H1 (cell line): ENCODE data around the gene ARHGEF19. TPM values are rescaled to one million over a fixed set of nuclear protein-coding genes. Genes with fewer than 3 reads are reported as not detected.
"Not testable (repeated sequence)": the region's sequence is repeated elsewhere in the genome, so short reads cannot be mapped to it uniquely, and the experiment has no call there.

Experiments used
- CTCF ChIA-PET: fragments of 300-600 bp; sonication (Branson Sonifier 250); formaldehyde crosslinking; loops from one replicate; lab custom pipeline; 2021; ENCODE audit not compliant: partially characterized antibody; lab: Charles Lee
- POLR2A ChIA-PET: fragments of 300-600 bp; sonication (Branson Sonifier 250); formaldehyde crosslinking; loops from one replicate; lab custom pipeline; 2021; ENCODE audit warnings: inconsistent platforms; ENCODE audit not compliant: partially characterized antibody; lab: Charles Lee
- DNase-seq, 2 experiments: peaks; one replicate each; pipeline versions ENCODE4 v3.0.0 to v3.0.0-alpha.2; 2010 to 2022; ENCODE audit warnings: low spot score in 2 of 2, low read depth in 1 of 2, mixed read lengths in 1 of 2
- FAIRE-seq: peaks from 2 replicates; lab custom pipeline; 2011; peaks lifted over from hg19 to GRCh38; lab: Jason Lieb, UNC
- H2AFZ ChIP-seq: 2 replicates; pipeline ENCODE4 v1.8.1; 2012; ENCODE audit warnings: low read length, inconsistent platforms
- H2AK5ac ChIP-seq: 2 replicates; pipeline ENCODE4 v1.6.1; 2013; ENCODE audit warnings: low read depth, low read length
- H2BK120ac ChIP-seq: replicated peaks from 2 replicates; pipeline ENCODE3; 2013; ENCODE audit warnings: low read depth, low read length, inconsistent platforms
- H2BK12ac ChIP-seq: 2 replicates; pipeline ENCODE4 v1.6.1; 2013; ENCODE audit warnings: low read depth, low read length
- H2BK15ac ChIP-seq: 2 replicates; pipeline ENCODE4 v1.6.1; 2013; ENCODE audit warnings: low read length
- H2BK20ac ChIP-seq: 2 replicates; pipeline ENCODE4 v1.6.1; 2013; ENCODE audit warnings: low read length
- H2BK5ac ChIP-seq: 2 replicates; pipeline ENCODE4 v1.6.1; 2013; ENCODE audit warnings: low read depth, low read length
- H3K14ac ChIP-seq: 2 replicates; pipeline ENCODE4 v1.6.1; 2013; ENCODE audit warnings: inconsistent platforms; ENCODE audit not compliant: insufficient read length
- H3K18ac ChIP-seq: 2 replicates; pipeline ENCODE4 v1.6.1; 2013; ENCODE audit warnings: low read length; ENCODE audit errors: extremely low read depth
- H3K23ac ChIP-seq: 2 replicates; pipeline ENCODE4 v1.6.1; 2013; ENCODE audit warnings: inconsistent platforms; ENCODE audit not compliant: insufficient read length
- H3K23me2 ChIP-seq: 2 replicates; pipeline ENCODE4 v1.6.1; 2013; ENCODE audit warnings: low read depth, low read length
- H3K27ac ChIP-seq: 2 replicates; pipeline ENCODE4 v1.6.1; 2011; ENCODE audit warnings: low read depth, low read length, inconsistent platforms
- H3K27me3 ChIP-seq, 4 experiments: replicated peaks in 1 of 4; 1 replicate in 1 of 4; 2 replicates in 3 of 4; pipeline versions ENCODE4 v1.6.1 to v1.8.1; 2011 to 2013; ENCODE audit warnings: low read length in 3 of 4, mild to moderate bottlenecking in 3 of 4, inconsistent platforms in 2 of 4, mixed read lengths in 2 of 4, moderate library complexity in 1 of 4; ENCODE audit not compliant: control insufficient read depth in 3 of 4, insufficient read depth in 3 of 4; ENCODE audit errors: extremely low read depth in 1 of 4
- H3K36me3 ChIP-seq, 4 experiments: 2 replicates each; pipeline versions ENCODE4 v1.6.1 to v1.8.1; 2011 to 2013; ENCODE audit warnings: mild to moderate bottlenecking in 4 of 4, low read length in 3 of 4, moderate library complexity in 2 of 4, control low read depth in 1 of 4, inconsistent platforms in 1 of 4; ENCODE audit not compliant: insufficient read depth in 4 of 4, control insufficient read depth in 2 of 4
- H3K4ac ChIP-seq: replicated peaks from 2 replicates; pipeline ENCODE3; 2013; ENCODE audit warnings: low read length, low read depth, mixed read lengths, inconsistent platforms; ENCODE audit not compliant: insufficient read length
- H3K4me1 ChIP-seq, 4 experiments: replicated peaks in 1 of 4; 1 replicate in 1 of 4; 2 replicates in 3 of 4; pipeline versions ENCODE4 v1.6.1 to v1.8.1; 2011 to 2013; ENCODE audit warnings: low read length in 3 of 4, inconsistent platforms in 2 of 4, mixed read lengths in 1 of 4; ENCODE audit not compliant: insufficient read depth in 4 of 4, control insufficient read depth in 3 of 4
- H3K4me2 ChIP-seq, 2 experiments: 2 replicates each; pipeline versions ENCODE4 v1.6.1 to v1.8.1; 2011 to 2013; ENCODE audit warnings: low read depth in 2 of 2, low read length in 2 of 2, control low read depth in 1 of 2, inconsistent platforms in 1 of 2, mild to moderate bottlenecking in 1 of 2; ENCODE audit not compliant: insufficient read depth in 1 of 2
- H3K4me3 ChIP-seq, 4 experiments: fragments of 200-600, 300-600 bp in 1 of 4; sonication (generic), shearing (Covaris generic), sonication (Bioruptor Twin) in 1 of 4; 2 replicates each; pipeline versions ENCODE4 v1.5.1 to v1.8.1; 2011 to 2016; ENCODE audit warnings: low read length in 4 of 4, low read depth in 3 of 4, control low read depth in 2 of 4, inconsistent platforms in 2 of 4, mild to moderate bottlenecking in 2 of 4, mixed read lengths in 1 of 4, moderate library complexity in 1 of 4; ENCODE audit not compliant: insufficient read depth in 2 of 4; ENCODE audit errors: extremely low read depth in 1 of 4
- H3K56ac ChIP-seq: replicated peaks from 2 replicates; pipeline ENCODE3; 2013; ENCODE audit warnings: low read depth, mild to moderate bottlenecking, mixed read lengths, low read length, inconsistent platforms; ENCODE audit not compliant: insufficient read length
- H3K79me1 ChIP-seq: 2 replicates; pipeline ENCODE4 v1.6.1; 2013; ENCODE audit warnings: low read depth, low read length, control low read depth
- H3K79me2 ChIP-seq, 2 experiments: 2 replicates each; pipeline versions ENCODE4 v1.6.1 to v1.8.1; 2012 to 2013; ENCODE audit warnings: low read length in 2 of 2, mild to moderate bottlenecking in 2 of 2, inconsistent platforms in 1 of 2; ENCODE audit not compliant: insufficient read depth in 2 of 2, control insufficient read depth in 1 of 2
- H3K9ac ChIP-seq, 4 experiments: replicated peaks in 1 of 4; 1 replicate in 1 of 4; 2 replicates in 3 of 4; pipeline versions ENCODE4 v1.6.1 to v1.8.1; 2011 to 2013; ENCODE audit warnings: low read depth in 3 of 4, low read length in 3 of 4, control low read depth in 2 of 4, mild to moderate bottlenecking in 2 of 4, moderate library complexity in 2 of 4, inconsistent platforms in 1 of 4; ENCODE audit errors: extremely low read depth in 1 of 4
- H3K9me3 ChIP-seq, 2 experiments: 2 replicates each; pipeline versions ENCODE4 v1.6.1 to v1.8.1; 2012 to 2013; ENCODE audit warnings: mild to moderate bottlenecking in 2 of 2, moderate library complexity in 2 of 2, control low read depth in 1 of 2, inconsistent platforms in 1 of 2, low read depth in 1 of 2, low read length in 1 of 2, mixed read lengths in 1 of 2; ENCODE audit not compliant: insufficient read depth in 2 of 2
- H4K20me1 ChIP-seq, 2 experiments: replicated peaks in 1 of 2; 2 replicates each; pipeline versions ENCODE3 to v1.8.1; 2011 to 2013; ENCODE audit warnings: inconsistent platforms in 2 of 2, low read length in 2 of 2, mild to moderate bottlenecking in 1 of 2; ENCODE audit not compliant: insufficient read depth in 2 of 2, control insufficient read depth in 1 of 2
- H4K5ac ChIP-seq: 2 replicates; pipeline ENCODE4 v1.6.1; 2013; ENCODE audit warnings: low read length, low read depth, mixed read lengths, inconsistent platforms; ENCODE audit not compliant: insufficient read length
- H4K8ac ChIP-seq: 2 replicates; pipeline ENCODE4 v1.8.0; 2013; ENCODE audit warnings: mild to moderate bottlenecking, moderate library complexity, low read length, inconsistent platforms; ENCODE audit not compliant: insufficient read depth; ENCODE audit errors: extremely low read depth
- H4K91ac ChIP-seq: replicated peaks from 2 replicates; pipeline ENCODE3; 2013; ENCODE audit warnings: low read length, mixed read lengths, inconsistent platforms; ENCODE audit not compliant: insufficient read length
- WGBS, 2 experiments: shearing (Covaris generic) in 1 of 2; methylation state at CpG; one replicate each; pipeline versions ENCODE4 v1.1.6 to v1.1.7; 2013 to 2015; ENCODE audit warnings: low lambda C conversion rate in 2 of 2, mixed read lengths in 2 of 2, inconsistent platforms in 1 of 2, low coverage in 1 of 2, missing lambda C conversion rate in 1 of 2; ENCODE audit not compliant: insufficient replicate concordance in 2 of 2, insufficient coverage in 1 of 2, insufficient read length in 1 of 2; ENCODE audit errors: extremely low coverage in 1 of 2, missing lambda C conversion rate in 1 of 2; 5-methylcytosine and 5-hydroxymethylcytosine counted together
- polyA plus RNA-seq, 7 experiments: library from polyadenylated mRNA; depleted of rRNA in 3 of 7; stranded (reverse) in 5 of 7; unstranded in 2 of 7; fragments of >200 nt in 5 of 7; fragments of 200-250 nt in 2 of 7; gene quantifications; 1 replicate in 5 of 7; 2 replicates in 1 of 7; 4 replicates in 1 of 7; pipeline versions ENCODE4 v1.2.1 to v1.2.3, GENCODE V29; 2011 to 2013; ENCODE audit warnings: missing spikeins in 2 of 7, mixed read lengths in 2 of 7
- total RNA-seq: library from RNA; stranded (reverse); fragmentation: NEBNext Ultra II Directional; extraction: Animal tissue kit (Norgen Biotek cat#: 25700); gene quantifications from 2 replicates; pipeline ENCODE4 v1.2.1, GENCODE V29; 2021

ARHGEF19 gene
- total and polyA plus RNA-seq, 2 of the 8 experiments (the other 6 are each of a cell fraction or from before 2014, with no cell fraction given): 47.5 to 56.4 TPM

GRCh38 chr1:16246239-16246638 is 33.8 kb upstream of the ARHGEF19 start:
- not testable (repeated sequence) for H3K9me3 ChIP-seq
- POLR2A ChIA-PET: interaction anchor here (0.6 to 1.4 kb wide), 3 partner anchors 11 to 117 kb away, joined by 3 read pairs; no protein-coding TSS in a partner anchor

More at GRCh38 chr1:16246239-16246638, 33.8 kb upstream of the ARHGEF19 start:
- H2BK15ac ChIP-seq, H3K79me1 ChIP-seq, H3K14ac ChIP-seq, H2BK20ac ChIP-seq, H4K20me1 ChIP-seq, H3K9ac ChIP-seq, H2BK12ac ChIP-seq, H2BK120ac ChIP-seq, H3K4me2 ChIP-seq, H4K8ac ChIP-seq, H3K36me3 ChIP-seq, H3K27me3 ChIP-seq, H3K4me1 ChIP-seq, H4K91ac ChIP-seq, H3K23ac ChIP-seq, H2AFZ ChIP-seq, H3K79me2 ChIP-seq, H3K27ac ChIP-seq, FAIRE-seq, H3K4me3 ChIP-seq, H2AK5ac ChIP-seq, H3K18ac ChIP-seq, H3K23me2 ChIP-seq, H3K56ac ChIP-seq, H3K4ac ChIP-seq, DNase-seq, H2BK5ac ChIP-seq, H4K5ac ChIP-seq: not testable (repeated sequence)
- CTCF ChIA-PET: interaction anchor here (0.6 to 9.0 kb wide), 17 partner anchors 14 to 175 kb away, joined by 3 to 106 read pairs (median 4); partner anchors contain the start of genes ARHGEF19, CPLANE2 and FAM131C
- WGBS, 2 experiments: 75% methylated on average over 1 of the region's 1 CpG; no CpG with 5 or more reads in 1 of the 2 experiments
